Smooth muscle cell (in vitro differentiated cells): Measurements from ENCODE around the gene APOBEC4. TPM values are rescaled to one million over a fixed set of nuclear protein-coding genes. Genes with fewer than 3 reads are reported as not detected.
A peak's percentile ranks its signal among the peaks of the same experiment; 100 is the strongest.

Experiments
- DNase-seq: peaks from one replicate; lab custom pipeline; 2025; ENCODE audit not compliant: unreplicated experiment; lab: John Stamatoyannopoulos, UW
- H2AFZ ChIP-seq: fragments of 200-600 bp; sonication (generic); 2 replicates; pipeline ENCODE4 v1.6.0; 2016; ENCODE audit warnings: antibody characterized with exemption, low read depth, mild to moderate bottlenecking
- H3F3A ChIP-seq: fragments of 200-600 bp; sonication (generic); 2 replicates; pipeline ENCODE4 v1.6.0; 2017; ENCODE audit warnings: antibody characterized with exemption, low read depth
- H3K27ac ChIP-seq: fragments of 200-600 bp; sonication (generic); 2 replicates; pipeline ENCODE4 v1.5.1; 2016; ENCODE audit warnings: low read depth, mild to moderate bottlenecking
- H3K27me3 ChIP-seq: fragments of 200-600 bp; sonication (generic); 2 replicates; pipeline ENCODE4 v1.6.1; 2016; ENCODE audit warnings: low read depth, mild to moderate bottlenecking
- H3K36me3 ChIP-seq: fragments of 200-600 bp; sonication (generic); 2 replicates; pipeline ENCODE4 v1.5.1; 2016; ENCODE audit warnings: low read depth
- H3K4me1 ChIP-seq: fragments of 200-600 bp; sonication (generic); 2 replicates; pipeline ENCODE4 v1.5.1; 2016; ENCODE audit warnings: low read depth
- H3K4me2 ChIP-seq: fragments of 200-600 bp; sonication (generic); 2 replicates; pipeline ENCODE4 v1.6.0; 2016; ENCODE audit warnings: mild to moderate bottlenecking
- H3K4me3 ChIP-seq: fragments of 200-600 bp; sonication (generic); 2 replicates; pipeline ENCODE4 v1.5.1; 2016; ENCODE audit warnings: mild to moderate bottlenecking
- H3K79me2 ChIP-seq: fragments of 200-600 bp; sonication (generic); 2 replicates; pipeline ENCODE4 v1.6.0; 2016; ENCODE audit warnings: low read depth, mild to moderate bottlenecking
- H3K9ac ChIP-seq: fragments of 200-600 bp; sonication (generic); 2 replicates; pipeline ENCODE4 v1.6.0; 2016; ENCODE audit warnings: low read depth
- H3K9me3 ChIP-seq: fragments of 200-600 bp; sonication (generic); replicated peaks from 2 replicates; pipeline ENCODE4 v1.5.1; 2016; ENCODE audit warnings: low read depth
- H4K20me1 ChIP-seq: fragments of 200-600 bp; sonication (generic); 2 replicates; pipeline ENCODE4 v1.6.0; 2016; ENCODE audit warnings: low read depth
- WGBS: methylation state at CpG from one replicate; pipeline ENCODE4 v1.1.7; 2016; ENCODE audit warnings: low lambda C conversion rate; 5-methylcytosine and 5-hydroxymethylcytosine counted together
- polyA plus RNA-seq: library from polyadenylated mRNA; unstranded; fragments of >200 nt; fragmentation: Nextera tagmentation; extraction: Ambion mirVana; gene quantifications from 2 replicates; pipeline ENCODE4 v1.2.1, GENCODE V29; 2016
- total RNA-seq: library from RNA; depleted of rRNA; stranded (reverse); fragments of >200 nt; gene quantifications from 2 replicates; pipeline ENCODE4 v1.2.3, GENCODE V29; 2014
- TF ChIP-seq, protein P1 (sequence below): fragments of 200-600 bp; sonication (generic); IDR thresholded peaks from 2 replicates; pipeline ENCODE4 v1.5.1; 2017; ENCODE audit warnings: borderline replicate concordance, mild to moderate bottlenecking, antibody characterized with exemption; ENCODE audit not compliant: insufficient read depth, poor library complexity, severe bottlenecking

APOBEC4 gene
- total and polyA plus RNA-seq, 2 experiments from 2014 or later = not detected

DNA sequence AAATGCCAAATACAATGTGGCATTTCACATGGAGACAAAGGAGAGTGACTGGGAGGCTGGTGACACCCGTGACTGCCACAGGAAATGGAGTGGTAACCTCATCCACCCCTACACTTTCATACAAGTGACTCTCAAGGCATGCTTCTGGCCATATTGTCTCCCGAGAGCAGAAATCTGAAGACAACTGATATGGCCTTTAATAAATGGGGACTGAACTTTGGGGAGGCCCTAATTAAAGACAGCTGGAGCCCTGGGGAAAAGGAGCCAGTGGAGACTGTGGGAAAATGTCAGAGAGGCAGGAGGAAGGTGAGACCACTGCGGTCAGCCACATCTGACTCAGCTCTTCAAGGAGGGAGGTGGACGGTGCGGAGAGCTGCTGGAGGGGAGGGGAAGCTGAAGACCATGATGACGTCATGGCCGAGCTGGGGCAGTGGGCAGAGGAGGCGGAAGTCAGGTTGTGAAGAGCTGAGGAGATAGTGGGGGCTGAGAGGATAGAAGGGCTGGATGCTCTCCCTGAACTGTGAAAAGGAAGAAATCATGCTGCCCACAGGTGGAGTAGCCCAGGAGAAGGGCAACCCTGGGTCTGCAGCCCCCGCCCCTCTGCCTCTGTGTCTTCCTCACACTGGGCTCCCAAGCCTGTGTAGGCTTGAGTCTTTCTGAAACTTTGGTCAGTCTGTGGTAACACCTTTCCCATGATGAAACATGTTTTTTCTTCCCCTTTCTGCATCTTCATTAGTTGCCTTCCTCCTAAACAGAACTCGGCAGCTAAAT is 48.9 kb downstream of the APOBEC4 start:
- H2AFZ ChIP-seq = no peak overlapping the region
- no peaks in the 10 kb centered on the region for H3K4me1 ChIP-seq
- no peaks in the 10 kb centered on the region for H3F3A ChIP-seq
- H3K4me3 ChIP-seq = no peak overlapping the region
- H3K9me3 ChIP-seq = no peaks in the 10 kb centered on the region
- H3K79me2 ChIP-seq = no peaks in the 10 kb centered on the region
- H3K36me3 ChIP-seq = no peaks in the 10 kb centered on the region
- no peak overlapping the region for H3K9ac ChIP-seq
- TF ChIP-seq, protein P1, sequence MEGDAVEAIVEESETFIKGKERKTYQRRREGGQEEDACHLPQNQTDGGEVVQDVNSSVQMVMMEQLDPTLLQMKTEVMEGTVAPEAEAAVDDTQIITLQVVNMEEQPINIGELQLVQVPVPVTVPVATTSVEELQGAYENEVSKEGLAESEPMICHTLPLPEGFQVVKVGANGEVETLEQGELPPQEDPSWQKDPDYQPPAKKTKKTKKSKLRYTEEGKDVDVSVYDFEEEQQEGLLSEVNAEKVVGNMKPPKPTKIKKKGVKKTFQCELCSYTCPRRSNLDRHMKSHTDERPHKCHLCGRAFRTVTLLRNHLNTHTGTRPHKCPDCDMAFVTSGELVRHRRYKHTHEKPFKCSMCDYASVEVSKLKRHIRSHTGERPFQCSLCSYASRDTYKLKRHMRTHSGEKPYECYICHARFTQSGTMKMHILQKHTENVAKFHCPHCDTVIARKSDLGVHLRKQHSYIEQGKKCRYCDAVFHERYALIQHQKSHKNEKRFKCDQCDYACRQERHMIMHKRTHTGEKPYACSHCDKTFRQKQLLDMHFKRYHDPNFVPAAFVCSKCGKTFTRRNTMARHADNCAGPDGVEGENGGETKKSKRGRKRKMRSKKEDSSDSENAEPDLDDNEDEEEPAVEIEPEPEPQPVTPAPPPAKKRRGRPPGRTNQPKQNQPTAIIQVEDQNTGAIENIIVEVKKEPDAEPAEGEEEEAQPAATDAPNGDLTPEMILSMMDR = no peak
- no peaks in the 10 kb centered on the region for H3K27me3 ChIP-seq
- H4K20me1 ChIP-seq = no peaks in the 10 kb centered on the region
- DNase-seq = no peak
- peak overlapping the region; percentile 23 for H3K27ac ChIP-seq
- WGBS = 59% methylated on average over 10 of the region's 10 CpGs
- no peak overlapping the region for H3K4me2 ChIP-seq

DNA sequence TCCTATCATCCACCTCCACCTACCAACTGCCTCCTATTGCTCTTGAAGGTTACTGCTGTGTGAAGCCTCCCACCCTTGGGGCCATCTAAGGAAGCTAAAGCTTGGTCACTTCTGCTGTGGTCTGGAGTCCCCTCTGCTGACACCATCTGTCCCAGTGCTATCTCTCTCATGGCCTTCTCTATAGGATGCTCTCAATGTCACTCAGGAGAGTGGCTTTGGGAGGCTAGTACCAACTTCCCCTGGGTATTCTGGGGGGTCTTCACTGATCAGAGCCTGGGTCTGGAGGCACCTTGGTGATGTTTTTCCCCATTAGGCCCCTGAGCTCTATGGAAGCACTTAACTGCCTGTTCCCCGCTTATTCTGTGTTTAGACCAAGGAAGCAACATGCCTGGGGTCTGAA is 50.6 kb downstream of the APOBEC4 start:
- no peaks in the 10 kb centered on the region for H3K27me3 ChIP-seq
- no peak for DNase-seq
- H3K4me1 ChIP-seq = no peaks in the 10 kb centered on the region
- 95% methylated on average over 1 of the region's 1 CpG for WGBS
- no peak overlapping the region for H3K27ac ChIP-seq
- no peaks in the 10 kb centered on the region for H3F3A ChIP-seq
- no peaks in the 10 kb centered on the region for H3K79me2 ChIP-seq
- TF ChIP-seq, protein P1 = no peak
- no peaks in the 10 kb centered on the region for H4K20me1 ChIP-seq
- H3K4me3 ChIP-seq = no peak overlapping the region
- no peaks in the 10 kb centered on the region for H3K9me3 ChIP-seq
- H3K36me3 ChIP-seq = no peaks in the 10 kb centered on the region
- no peak overlapping the region for H2AFZ ChIP-seq
- no peak overlapping the region for H3K4me2 ChIP-seq
- no peak overlapping the region for H3K9ac ChIP-seq

DNA sequence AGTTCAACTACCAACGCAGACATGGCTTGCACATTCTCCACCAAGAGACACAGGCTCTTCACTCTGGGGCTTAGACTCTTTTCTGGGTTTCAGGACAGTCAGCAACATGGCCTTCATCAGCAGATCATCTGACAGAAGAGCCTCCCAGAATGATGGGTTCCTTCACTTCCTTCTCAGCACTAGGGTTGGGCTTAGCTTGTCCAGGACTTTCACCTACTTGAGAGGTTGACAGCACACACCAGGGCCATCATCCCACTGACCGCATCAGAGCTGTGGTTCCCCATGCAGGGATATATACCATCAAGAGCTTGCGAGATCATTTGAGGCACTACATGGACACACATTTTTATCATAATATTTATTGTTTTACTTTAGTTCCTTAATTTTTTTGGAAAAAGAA is 52.5 kb downstream of the APOBEC4 start:
- Histone ChIP-seq H3K9me3 (no peaks in the 10 kb centered on the region), H3K36me3 (no peaks in the 10 kb centered on the region), H3K27ac (no peak overlapping the region), H3K4me3 (no peak overlapping the region), H2AFZ (no peak overlapping the region), H3K79me2 (no peaks in the 10 kb centered on the region), H3F3A (no peaks in the 10 kb centered on the region), H3K4me1 (no peaks in the 10 kb centered on the region), H4K20me1 (no peaks in the 10 kb centered on the region), H3K9ac (no peak overlapping the region), H3K4me2 (no peak overlapping the region), H3K27me3 (no peaks in the 10 kb centered on the region)
- DNase-seq = no peak
- 94% methylated on average over 3 of the region's 3 CpGs for WGBS
- TF ChIP-seq, protein P1 = no peak

DNA sequence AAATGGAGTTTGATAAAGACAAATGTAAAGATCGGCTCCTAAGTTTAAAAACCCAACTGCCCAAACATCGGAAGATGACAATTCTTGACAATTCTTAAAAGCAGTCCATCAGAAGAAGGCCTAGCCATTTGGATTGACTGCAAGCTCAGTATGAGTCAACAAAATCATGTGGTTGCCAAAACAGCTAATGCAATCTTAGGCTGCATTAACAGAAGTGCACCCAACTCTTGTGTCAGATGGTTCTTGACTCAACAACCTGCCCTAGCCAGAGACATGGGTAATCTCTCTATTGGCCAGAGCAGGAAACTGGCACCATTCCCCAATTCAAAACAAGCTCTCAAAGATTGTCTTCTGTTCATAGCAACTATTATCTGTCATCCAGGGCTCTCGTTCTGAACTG is 53.0 kb downstream of the APOBEC4 start:
- WGBS = 93% methylated on average over 3 of the region's 3 CpGs
- no peaks in the 10 kb centered on the region for H3K36me3 ChIP-seq
- no peaks in the 10 kb centered on the region for H3K9me3 ChIP-seq
- no peaks in the 10 kb centered on the region for H4K20me1 ChIP-seq
- no peaks in the 10 kb centered on the region for H3K79me2 ChIP-seq
- no peak overlapping the region for H3K27ac ChIP-seq
- H3K4me3 ChIP-seq = no peak overlapping the region
- H3K4me2 ChIP-seq = no peak overlapping the region
- TF ChIP-seq, protein P1 = no peak
- H3K27me3 ChIP-seq = no peaks in the 10 kb centered on the region
- no peak for DNase-seq
- no peak overlapping the region for H2AFZ ChIP-seq
- H3K9ac ChIP-seq = no peak overlapping the region
- H3F3A ChIP-seq = no peaks in the 10 kb centered on the region
- H3K4me1 ChIP-seq = no peaks in the 10 kb centered on the region
